Right renal cortex interstitium (tissue), 3 donors: ENCODE measurements around the gene PSPN. TPM values are rescaled to one million over a fixed set of nuclear protein-coding genes. Genes with fewer than 3 reads are reported as not detected.

Experiments used
- DNase-seq, 3 donors: peaks; one replicate each; pipeline ENCODE4 v3.0.0-alpha.2; 2013; ENCODE audit warnings: low read depth in 3 of 3, low spot score in 2 of 3
- polyA plus RNA-seq, 3 donors: library from polyadenylated mRNA; unstranded; fragments of 120-200 nt; gene quantifications; one replicate each; pipeline ENCODE4 v1.2.1, GENCODE V29; 2013; ENCODE audit not compliant: insufficient read length in 3 of 3

Gene PSPN
- polyA plus RNA-seq, 3 donors = 2.0 to 2.6 (median 2.1) TPM

DNA sequence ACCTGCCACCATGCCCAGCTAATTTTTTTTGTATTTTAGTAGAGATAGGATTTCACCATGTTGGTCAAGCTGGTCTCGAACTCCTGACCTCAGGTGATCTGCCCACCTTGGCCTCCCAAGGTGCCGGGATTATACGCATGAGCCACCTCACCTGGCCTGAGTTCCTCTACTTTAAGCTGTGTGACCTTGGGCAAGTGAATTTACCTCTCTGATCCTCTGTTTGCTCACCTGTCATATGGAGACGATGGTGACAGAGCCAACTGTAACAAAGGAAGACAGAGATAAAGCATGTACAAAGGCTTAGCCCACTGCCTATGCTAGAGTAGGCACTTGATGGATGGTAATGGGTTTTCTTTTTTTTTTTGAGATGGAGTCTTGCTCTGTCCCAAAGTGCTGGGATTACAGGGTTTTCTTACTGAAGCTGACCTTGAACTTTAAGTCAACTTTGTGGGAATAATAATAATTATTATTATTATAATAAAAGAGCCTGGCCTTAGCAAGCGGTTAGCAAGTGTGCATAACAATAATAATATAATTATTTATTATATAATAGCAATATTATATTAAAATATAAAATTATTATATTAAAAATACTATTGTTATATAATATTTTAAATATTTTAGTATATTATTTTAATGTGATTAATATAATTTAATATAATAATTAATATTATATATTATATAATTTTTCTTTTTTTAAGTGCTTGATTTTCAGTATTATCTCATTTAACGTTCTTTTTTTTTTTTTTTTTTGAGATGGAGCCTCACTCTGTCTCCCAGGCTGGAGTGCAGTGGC, 41.0 kb downstream of the PSPN start:
- DNase-seq = no peak

GRCh38 chr19:6333439-6333838, 42.3 kb downstream of the PSPN start, which contains the start of gene ACER1:
ACER1 (minus strand) TSS chr19:6333612; CDS start chr19:6333551, 61 bp downstream.
- DNase-seq = no peak

DNA sequence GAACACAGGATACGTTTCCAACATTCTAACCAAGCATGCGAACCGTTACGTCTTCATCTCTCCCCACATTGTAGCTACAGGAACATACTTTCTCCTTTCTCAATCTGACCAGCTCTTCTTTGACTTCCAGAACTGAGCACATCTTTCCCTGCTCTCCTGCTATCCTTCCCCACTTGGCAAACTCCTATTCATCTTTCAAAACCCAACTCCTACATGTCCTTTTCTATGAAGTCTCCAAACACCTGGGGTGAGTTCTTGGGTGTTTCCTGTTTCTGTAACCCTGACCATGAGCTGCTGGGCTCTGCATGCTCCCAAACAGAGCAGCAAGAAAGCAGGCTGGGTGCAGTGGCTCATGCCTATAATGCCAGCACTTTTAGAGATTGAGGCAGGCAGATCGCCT, 48.9 kb downstream of the PSPN start:
- no peak for DNase-seq

GRCh38 chr19:6325614-6326013, 50.1 kb downstream of the PSPN start:
- DNase-seq = no peak

Other genes with a start within 250 kb of the PSPN start
- gene ACSBG2, start 240.3 kb downstream of the PSPN start, polyA plus RNA-seq = 1 to 10 TPM in 1 of 3 donors, under 1 TPM in 2; 0.74 to 1.3 (median 0.78) TPM
- gene MLLT1, start 96.0 kb downstream of the PSPN start, polyA plus RNA-seq = 10 to 100 TPM; 67.2 to 76.0 (median 72.6) TPM
- under 1 TPM in 2 of 3 donors, not detected in 1; 0.08 to 0.11 TPM for gene ACER1, start 42.3 kb downstream of the PSPN start, polyA plus RNA-seq
- 10 to 100 TPM; 45.1 to 56.0 (median 55.8) TPM for gene CLPP, start 14.4 kb downstream of the PSPN start, polyA plus RNA-seq
- gene ALKBH7, start 3.1 kb downstream of the PSPN start, polyA plus RNA-seq = 10 to 100 TPM; 34.5 to 44.6 (median 37.5) TPM
- 10 to 100 TPM; 75.2 to 92.3 (median 79.6) TPM for gene GTF2F1, start 17.2 kb upstream of the PSPN start, polyA plus RNA-seq
- 100 to 1,000 TPM; 231 to 268 (median 243) TPM for gene KHSRP, start 48.9 kb upstream of the PSPN start, polyA plus RNA-seq
- gene SLC25A41, start 57.8 kb upstream of the PSPN start, polyA plus RNA-seq = under 1 TPM; 0.25 to 0.44 (median 0.26) TPM
- 10 to 100 TPM; 66.1 to 76.8 (median 66.4) TPM for gene SLC25A23, start 83.9 kb upstream of the PSPN start, polyA plus RNA-seq
- 10 to 100 TPM; 22.0 to 27.5 (median 25.1) TPM for gene CRB3, start 88.3 kb upstream of the PSPN start, polyA plus RNA-seq
- 10 to 100 TPM; 38.3 to 45.2 (median 39.1) TPM for gene DENND1C, start 105.9 kb upstream of the PSPN start, polyA plus RNA-seq
- gene TUBB4A, start 126.4 kb upstream of the PSPN start, polyA plus RNA-seq = 10 to 100 TPM; 24.5 to 39.8 (median 27.8) TPM
- gene TNFSF9, start 155.1 kb upstream of the PSPN start, polyA plus RNA-seq = under 1 TPM in 2 of 3 donors, not detected in 1; 0.14 to 0.33 TPM
- gene CD70, start 215.2 kb upstream of the PSPN start, polyA plus RNA-seq = not detected